HG03039 (cell line): ENCODE data around the gene SSPN.

ENCODE experiments used
- ATAC-seq: cut with Tn5 transposase; IDR thresholded peaks from one replicate; pipeline ENCODE4 v1.9.1; 2021; ENCODE audit warnings: mild to moderate bottlenecking, moderate library complexity; ENCODE audit not compliant: unreplicated experiment

The SSPN gene

GRCh38 chr12:26280869-26281268 lies 85.5 kb downstream of the SSPN start:
- no peak for ATAC-seq

GRCh38 chr12:26281320-26281719 lies 85.9 kb downstream of the SSPN start:
- no peak for ATAC-seq

GRCh38 chr12:26282339-26282940 lies 87.1 kb downstream of the SSPN start:
- no peak for ATAC-seq

- ATAC-seq, result no peak
Observed at GRCh38 chr12:26283046-26283445, 87.7 kb downstream of the SSPN start.

- no peak for ATAC-seq
Observed at GRCh38 chr12:26283617-26284016, 88.2 kb downstream of the SSPN start.

- no peak for ATAC-seq
Observed at GRCh38 chr12:26285401-26285800, 90.0 kb downstream of the SSPN start.

GRCh38 chr12:26286186-26286585 lies 90.8 kb downstream of the SSPN start:
- no peak for ATAC-seq

- no peak for ATAC-seq
Observed at GRCh38 chr12:26287671-26288381, 92.5 kb downstream of the SSPN start.

GRCh38 chr12:26290565-26290964 lies 95.2 kb downstream of the SSPN start:
- no peak for ATAC-seq

GRCh38 chr12:26292596-26292995 lies 97.2 kb downstream of the SSPN start:
- ATAC-seq, result no peak

GRCh38 chr12:26293612-26294011 lies 98.2 kb downstream of the SSPN start:
- ATAC-seq, result no peak

- ATAC-seq, result no peak
Observed at GRCh38 chr12:26295001-26295400, 99.6 kb downstream of the SSPN start.

GRCh38 chr12:26297396-26298070 lies 102.2 kb downstream of the SSPN start:
- no peak for ATAC-seq

GRCh38 chr12:26298785-26299621 lies 103.6 kb downstream of the SSPN start:
- peak; percentile 97 for ATAC-seq

- ATAC-seq, result no peak
Observed at GRCh38 chr12:26299751-26300150, 104.4 kb downstream of the SSPN start.
